CD4-positive, alpha-beta T cell treated with Interleukin-2 at 100 ng/mL for 4 hours (primary cell): ENCODE results near the gene RRAS.

Experiments
- DNase-seq: peaks from one replicate; pipeline ENCODE4 v3.0.0-alpha.2; 2020; ENCODE audit warnings: low spot score

Gene RRAS

GRCh38 chr19:49677231-49677900 lies 37.4 kb upstream of the RRAS start, which contains the start of gene PRMT1:
Gene PRMT1, plus strand, starts transcription at chr19:49677271. Its CDS starts 10 bp downstream, at chr19:49677281.
- no peak for DNase-seq

- peak; percentile 100 for DNase-seq
Measured at GRCh38 chr19:49676784-49677230, 36.9 kb upstream of the RRAS start.

- DNase-seq = no peak
Measured at GRCh38 chr19:49676136-49676783, 36.3 kb upstream of the RRAS start.

- DNase-seq = peak; percentile 76
Measured at GRCh38 chr19:49672131-49672919, 32.4 kb upstream of the RRAS start.

- no peak for DNase-seq
Measured at GRCh38 chr19:49669516-49669915, 29.6 kb upstream of the RRAS start.

- DNase-seq = no peak
Measured at GRCh38 chr19:49667473-49667872, 27.5 kb upstream of the RRAS start.

GRCh38 chr19:49666120-49666444 lies 26.1 kb upstream of the RRAS start:
- no peak for DNase-seq

GRCh38 chr19:49665351-49666119 lies 25.6 kb upstream of the RRAS start, which contains the start of the genes BCL2L12 and IRF3:
Gene BCL2L12, plus strand, starts transcription at chr19:49665933. Its CDS starts 760 bp downstream, at chr19:49666693.
Gene IRF3, minus strand, starts transcription at chr19:49665857. Its CDS starts 1,019 bp downstream, at chr19:49664838.
- peak; percentile 100 for DNase-seq

- DNase-seq = no peak
Measured at GRCh38 chr19:49665036-49665350, 25.1 kb upstream of the RRAS start.

- peak; percentile 91 for DNase-seq
Measured at GRCh38 chr19:49664171-49665035, 24.5 kb upstream of the RRAS start.

- no peak for DNase-seq
Measured at GRCh38 chr19:49663224-49663623, 23.3 kb upstream of the RRAS start.

- DNase-seq = no peak
Measured at GRCh38 chr19:49662011-49662410, 22.1 kb upstream of the RRAS start.

- DNase-seq = no peak
Measured at GRCh38 chr19:49660338-49660961, 20.5 kb upstream of the RRAS start.

- DNase-seq = no peak
Measured at GRCh38 chr19:49658566-49659442, 18.9 kb upstream of the RRAS start.

- DNase-seq = no peak
Measured at GRCh38 chr19:49658139-49658517, 18.2 kb upstream of the RRAS start.

GRCh38 chr19:49657493-49658138 lies 17.7 kb upstream of the RRAS start:
- no peak for DNase-seq

GRCh38 chr19:49656456-49657109 lies 16.6 kb upstream of the RRAS start:
- DNase-seq = no peak

GRCh38 chr19:49655570-49656455 lies 15.9 kb upstream of the RRAS start:
- no peak for DNase-seq
